B cell (primary cell): ENCODE data around the gene SCNN1B. TPM values are rescaled to one million over a fixed set of nuclear protein-coding genes. Genes with fewer than 3 reads are reported as not detected.

Source experiments
- ATAC-seq: fragments of 200-7000 bp; cut with Tn5 transposase; one replicate; pipeline ENCODE4 v1.10.0; 2021; ENCODE audit warnings: low read depth, mild to moderate bottlenecking, moderate number of reproducible peaks, moderate library complexity
- CTCF ChIA-PET: fragments of 350-600 bp; sonication (Branson Sonifier 250); formaldehyde crosslinking; loops from one replicate; lab custom pipeline; 2021; ENCODE audit warnings: antibody characterized with exemption, inconsistent platforms; lab: Charles Lee
- POLR2A ChIA-PET: fragments of 350-600 bp; sonication (Branson Sonifier 250); formaldehyde crosslinking; loops from one replicate; lab custom pipeline; 2021; ENCODE audit warnings: antibody characterized with exemption; lab: Charles Lee
- DNase-seq: peaks from one replicate; pipeline ENCODE4 v3.0.0; 2013
- H2AFZ ChIP-seq: 2 replicates; pipeline ENCODE4 v1.6.1; 2012; ENCODE audit warnings: mild to moderate bottlenecking, low read depth, low read length; ENCODE audit not compliant: insufficient read depth, poor library complexity, severe bottlenecking
- H3K27ac ChIP-seq, 2 donors: 1 replicate in 1 of 2; 2 replicates in 1 of 2; pipeline ENCODE4 v1.5.1; 2012 to 2013; ENCODE audit warnings: low read length in 2 of 2, mild to moderate bottlenecking in 2 of 2, moderate library complexity in 1 of 2
- H3K27me3 ChIP-seq, 4 experiments: fragments of 200-600 bp in 1 of 4; sonication (generic) in 1 of 4; replicated peaks in 1 of 4; 1 replicate in 2 of 4; 2 replicates in 2 of 4; pipeline versions ENCODE4 v1.6.1 to v1.7.0; 2013 to 2016; ENCODE audit warnings: low read length in 3 of 4, mild to moderate bottlenecking in 2 of 4, mixed read lengths in 1 of 4, moderate library complexity in 1 of 4; ENCODE audit not compliant: insufficient read depth in 4 of 4, control insufficient read depth in 3 of 4; ENCODE audit errors: control extremely low read depth in 1 of 4
- H3K36me3 ChIP-seq, 2 experiments: replicated peaks in 1 of 2; 1 replicate in 1 of 2; 2 replicates in 1 of 2; pipeline versions ENCODE4 v1.6.1 to v1.7.1; 2013; ENCODE audit warnings: low read length in 1 of 2; ENCODE audit not compliant: insufficient read depth in 2 of 2, control insufficient read depth in 1 of 2; ENCODE audit errors: control extremely low read depth in 1 of 2, extremely low read depth in 1 of 2
- H3K4me1 ChIP-seq, 2 donors: fragments of 200-600 bp in 1 of 2; sonication (generic) in 1 of 2; 1 replicate in 1 of 2; 2 replicates in 1 of 2; pipeline versions ENCODE4 v1.5.1 to v1.6.1; 2013 to 2017; ENCODE audit warnings: low read length in 2 of 2; ENCODE audit not compliant: control insufficient read depth in 2 of 2, insufficient read depth in 2 of 2
- H3K4me2 ChIP-seq: replicated peaks from 2 replicates; pipeline ENCODE3; 2012; ENCODE audit warnings: mild to moderate bottlenecking, low read depth, low read length; ENCODE audit not compliant: poor library complexity, severe bottlenecking
- H3K4me3 ChIP-seq, 5 experiments: fragments of 200-600 bp in 1 of 5; sonication (generic) in 1 of 5; 1 replicate in 3 of 5; 2 replicates in 2 of 5; pipeline versions ENCODE4 v1.5.1 to v1.7.0; 2011 to 2016; ENCODE audit warnings: low read length in 4 of 5, mild to moderate bottlenecking in 4 of 5, low read depth in 2 of 5, control low read depth in 1 of 5, moderate library complexity in 1 of 5; ENCODE audit not compliant: insufficient read depth in 1 of 5; ENCODE audit errors: control extremely low read depth in 1 of 5, extremely low read depth in 1 of 5
- H3K79me2 ChIP-seq: fragments of 200-600 bp; sonication (generic); one replicate; pipeline ENCODE4 v1.6.0; 2016; ENCODE audit warnings: low read length; ENCODE audit not compliant: control insufficient read depth, insufficient read depth
- H3K9ac ChIP-seq: fragments of 200-600 bp; sonication (generic); 2 replicates; pipeline ENCODE4 v1.6.1; 2017; ENCODE audit warnings: mild to moderate bottlenecking, low read length, moderate library complexity
- H3K9me3 ChIP-seq, 3 donors: one replicate each; pipeline versions ENCODE4 v1.6.1 to v1.7.1; 2013; ENCODE audit warnings: low read length in 2 of 3; ENCODE audit not compliant: control insufficient read depth in 2 of 3, insufficient read depth in 1 of 3; ENCODE audit errors: control extremely low read depth in 1 of 3
- H4K20me1 ChIP-seq: 2 replicates; pipeline ENCODE4 v1.6.0; 2012; ENCODE audit warnings: mild to moderate bottlenecking, low read length; ENCODE audit not compliant: insufficient read depth, control insufficient read depth, poor library complexity, severe bottlenecking
- H3K27ac Mint-ChIP-seq: one replicate; pipeline ENCODE4 v1.8.0; 2021; ENCODE audit warnings: mixed read lengths
- H3K27me3 Mint-ChIP-seq: one replicate; pipeline ENCODE4 v1.8.0; 2021; ENCODE audit warnings: mixed read lengths
- H3K4me1 Mint-ChIP-seq: one replicate; pipeline ENCODE4 v1.8.0; 2021; ENCODE audit warnings: mixed read lengths
- H3K4me3 Mint-ChIP-seq: one replicate; pipeline ENCODE4 v1.8.0; 2021; ENCODE audit warnings: mixed read lengths
- H3K9me3 Mint-ChIP-seq: one replicate; pipeline ENCODE4 v1.8.0; 2022; ENCODE audit warnings: mixed read lengths; ENCODE audit not compliant: insufficient read depth
- EZH2 ChIP-seq: IDR thresholded peaks from 2 replicates; pipeline ENCODE4 v1.6.1; 2012; ENCODE audit warnings: borderline replicate concordance, low read depth, mild to moderate bottlenecking, moderate library complexity, low read length; ENCODE audit not compliant: insufficient read depth, poor library complexity, severe bottlenecking
- WGBS: methylation state at CpG from one replicate; pipeline ENCODE4 v1.1.5; 2013; ENCODE audit warnings: missing lambda C conversion rate; ENCODE audit not compliant: insufficient coverage; 5-methylcytosine and 5-hydroxymethylcytosine counted together
- intact Hi-C: fragments of 100-400 bp; cut with micrococcal nuclease; formaldehyde crosslinking; loops from one replicate; pipeline ENCODE4 v1.10.0; 2022
- polyA plus RNA-seq: library from polyadenylated mRNA; depleted of rRNA; stranded (reverse); fragments of >200 nt; gene quantifications from 2 replicates; pipeline ENCODE4 v1.2.3, GENCODE V29; 2012
- total RNA-seq, 2 donors: library from RNA; stranded (reverse); fragments of 120-200 nt in 1 of 2; gene quantifications; 1 replicate in 1 of 2; 2 replicates in 1 of 2; pipeline versions ENCODE4 v1.2.3 to v1.2.4, GENCODE V29; 2013 to 2022
- TF ChIP-seq, protein P1 (sequence below): fragments of 200-600 bp; IDR thresholded peaks from one replicate; pipeline ENCODE4 v1.8.0; 2022; ENCODE audit warnings: antibody characterized with exemption, mild to moderate bottlenecking

SCNN1B gene
- total and polyA plus RNA-seq, 2 donors (not counting 1 experiment from before 2014, with no cell fraction given), result 0.30 TPM; not detected in 1

DNA sequence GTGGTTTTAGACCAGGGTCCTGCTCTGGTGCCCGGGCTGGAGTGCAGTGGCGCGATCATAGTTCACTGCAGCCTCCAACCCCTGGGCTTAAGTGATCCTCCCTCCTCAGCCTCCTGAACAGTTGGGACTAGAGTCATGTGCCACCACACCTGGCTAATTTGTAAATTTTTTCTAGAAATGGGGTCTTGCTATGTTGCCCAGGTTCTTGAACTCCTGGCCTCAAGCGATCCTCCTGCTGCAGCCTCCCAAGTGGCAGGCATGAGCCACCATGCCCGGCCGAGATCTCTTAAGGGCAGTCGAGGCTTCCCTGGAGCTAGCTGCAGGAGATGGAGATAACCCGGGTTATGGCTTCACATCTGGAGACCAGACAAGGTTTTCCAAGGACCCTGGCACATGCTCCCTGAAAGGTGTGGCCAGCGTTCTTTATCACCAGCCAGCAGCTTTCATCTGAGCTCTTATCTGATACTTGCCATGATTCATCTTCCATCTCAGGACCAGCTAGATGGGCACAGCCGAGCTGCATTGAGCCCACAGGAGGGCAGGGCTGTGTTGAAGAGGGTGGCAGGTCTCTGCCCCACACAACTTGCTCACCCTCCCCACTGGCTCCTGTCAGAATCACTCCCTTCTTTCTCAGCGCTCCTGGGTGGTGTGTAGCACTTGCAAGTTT, 28.6 kb downstream of the SCNN1B start:
- Histone ChIP-seq H4K20me1 (no peaks in the 10 kb centered on the region), H3K9ac (no peak overlapping the region), H3K79me2 (no peaks in the 10 kb centered on the region), H2AFZ (no peak overlapping the region), H3K27ac (no peak overlapping the region), H3K9me3 (no peaks in the 10 kb centered on the region), H3K4me3 (no peak overlapping the region), H3K4me1 (peaks cover 0 to 16% of the 10 kb centered on the region in 2 donors), H3K27me3 (no peaks in the 10 kb centered on the region), H3K36me3 (no peaks in the 10 kb centered on the region), H3K4me2 (no peak overlapping the region)
- ChIA-PET POLR2A (no interaction called here), CTCF (no interaction called here)
- DNase-seq (no peak), ATAC-seq (no peak)
- no peak overlapping the region for H3K4me3 Mint-ChIP-seq
- intact Hi-C loops, result no loop called here
- H3K9me3 Mint-ChIP-seq, result no peaks in the 10 kb centered on the region
- no peak overlapping the region for H3K27ac Mint-ChIP-seq
- 85% methylated on average over 6 of the region's 11 CpGs for WGBS
- peaks cover 17% of the 10 kb centered on the region for H3K4me1 Mint-ChIP-seq
- TF ChIP-seq, protein P1, sequence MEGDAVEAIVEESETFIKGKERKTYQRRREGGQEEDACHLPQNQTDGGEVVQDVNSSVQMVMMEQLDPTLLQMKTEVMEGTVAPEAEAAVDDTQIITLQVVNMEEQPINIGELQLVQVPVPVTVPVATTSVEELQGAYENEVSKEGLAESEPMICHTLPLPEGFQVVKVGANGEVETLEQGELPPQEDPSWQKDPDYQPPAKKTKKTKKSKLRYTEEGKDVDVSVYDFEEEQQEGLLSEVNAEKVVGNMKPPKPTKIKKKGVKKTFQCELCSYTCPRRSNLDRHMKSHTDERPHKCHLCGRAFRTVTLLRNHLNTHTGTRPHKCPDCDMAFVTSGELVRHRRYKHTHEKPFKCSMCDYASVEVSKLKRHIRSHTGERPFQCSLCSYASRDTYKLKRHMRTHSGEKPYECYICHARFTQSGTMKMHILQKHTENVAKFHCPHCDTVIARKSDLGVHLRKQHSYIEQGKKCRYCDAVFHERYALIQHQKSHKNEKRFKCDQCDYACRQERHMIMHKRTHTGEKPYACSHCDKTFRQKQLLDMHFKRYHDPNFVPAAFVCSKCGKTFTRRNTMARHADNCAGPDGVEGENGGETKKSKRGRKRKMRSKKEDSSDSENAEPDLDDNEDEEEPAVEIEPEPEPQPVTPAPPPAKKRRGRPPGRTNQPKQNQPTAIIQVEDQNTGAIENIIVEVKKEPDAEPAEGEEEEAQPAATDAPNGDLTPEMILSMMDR, result no peak
- no peak for TF ChIP-seq EZH2
- H3K27me3 Mint-ChIP-seq, result peaks cover 3% of the 10 kb centered on the region

DNA sequence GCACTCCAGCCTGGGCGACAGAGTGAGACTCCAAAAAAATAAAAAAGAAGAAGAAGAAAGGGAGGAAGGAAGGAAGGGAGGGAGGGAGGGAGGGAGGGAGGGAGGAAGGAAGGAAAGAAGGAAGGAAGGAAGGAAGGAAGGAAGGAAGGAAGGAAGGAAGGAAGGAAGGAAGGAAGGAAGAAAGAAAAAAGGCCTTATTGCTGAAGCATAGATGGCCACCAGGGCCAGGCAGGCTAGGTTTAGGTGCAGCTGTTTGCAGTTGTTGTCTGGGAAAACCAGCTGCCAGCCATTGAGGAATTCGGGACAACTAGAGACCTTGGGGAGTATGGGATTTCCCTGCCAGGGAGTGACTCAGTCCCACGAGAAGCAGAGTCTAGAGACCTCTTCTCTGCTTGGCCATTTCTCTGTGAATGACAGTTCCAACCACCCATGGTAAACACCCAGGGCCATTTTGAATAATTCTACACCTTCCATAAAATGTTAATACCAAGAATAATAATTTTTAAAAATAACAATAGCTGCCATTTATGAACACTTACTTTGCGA, 31.0 kb downstream of the SCNN1B start:
- Mint-ChIP-seq H3K9me3 (no peaks in the 10 kb centered on the region), H3K4me3 (no peak overlapping the region), H3K27ac (no peak overlapping the region), H3K4me1 (peaks cover 25% of the 10 kb centered on the region), H3K27me3 (peaks cover 3% of the 10 kb centered on the region)
- ATAC-seq (no peak), DNase-seq (no peak)
- Histone ChIP-seq H3K27me3 (no peaks in the 10 kb centered on the region), H3K4me3 (no peak overlapping the region), H4K20me1 (no peaks in the 10 kb centered on the region), H3K9me3 (no peaks in the 10 kb centered on the region), H3K79me2 (no peaks in the 10 kb centered on the region), H3K27ac (no peak overlapping the region), H3K36me3 (no peaks in the 10 kb centered on the region), H3K4me2 (no peak overlapping the region), H3K9ac (no peak overlapping the region), H2AFZ (no peak overlapping the region), H3K4me1 (peaks cover 0 to 25% of the 10 kb centered on the region in 2 donors)
- intact Hi-C loops, result no loop called here
- ChIA-PET POLR2A (no interaction called here), CTCF (no interaction called here)
- 95% methylated on average over 2 of the region's 4 CpGs for WGBS
- TF ChIP-seq, protein P1, result no peak
- no peak for TF ChIP-seq EZH2
